Dermis blood vessel endothelial cell (primary cell): ENCODE measurements around the gene MGME1. TPM values are rescaled to one million over a fixed set of nuclear protein-coding genes. Genes with fewer than 3 reads are reported as not detected.
"Not testable (repeated sequence)": the region's sequence is repeated elsewhere in the genome, so short reads cannot be mapped to it uniquely, and the experiment has no call there.

ENCODE experiments used
- DNase-seq: peaks from one replicate; pipeline ENCODE4 v3.0.0; 2010
- total RNA-seq: library from RNA; depleted of rRNA; stranded (reverse); fragments of >200 nt; gene quantifications from 2 replicates; pipeline ENCODE4 v1.2.3, GENCODE V29; 2014

MGME1 gene
- total RNA-seq, 1 donor from 2014 or later: 8.5 TPM

- not testable (repeated sequence) for DNase-seq
Measured at GRCh38 chr20:17960400-17960885, 8.4 kb upstream of the MGME1 start.

- DNase-seq: peak; percentile 55
Measured at GRCh38 chr20:17960927-17961586, 7.8 kb upstream of the MGME1 start.

GRCh38 chr20:17961587-17961940 lies 7.3 kb upstream of the MGME1 start:
- DNase-seq: no peak

- no peak for DNase-seq
Measured at GRCh38 chr20:17963114-17963897, 5.5 kb upstream of the MGME1 start.

GRCh38 chr20:17964073-17964472 lies 4.7 kb upstream of the MGME1 start:
- no peak for DNase-seq

GRCh38 chr20:17964632-17965031 lies 4.2 kb upstream of the MGME1 start:
- no peak for DNase-seq

GRCh38 chr20:17965042-17965697 lies 3.6 kb upstream of the MGME1 start:
- no peak for DNase-seq

GRCh38 chr20:17966432-17967310 lies 2.1 kb upstream of the MGME1 start:
- DNase-seq: peak; percentile 61

- peak; percentile 39 for DNase-seq
Measured at GRCh38 chr20:17967521-17968365, 1.1 kb upstream of the MGME1 start.

GRCh38 chr20:17969278-17969883 lies 563 bp downstream of the MGME1 start:
- DNase-seq: peak; percentile 56

- peak; percentile 74 for DNase-seq
Measured at GRCh38 chr20:17969884-17970409, 1.1 kb downstream of the MGME1 start.

GRCh38 chr20:17971300-17972013 lies 2.6 kb downstream of the MGME1 start:
- DNase-seq: peak; percentile 89

GRCh38 chr20:17972121-17972520 lies 3.3 kb downstream of the MGME1 start:
- peak; percentile 56 for DNase-seq

- no peak for DNase-seq
Measured at GRCh38 chr20:17976305-17976704, 7.5 kb downstream of the MGME1 start.

- DNase-seq: no peak
Measured at GRCh38 chr20:17985388-17986018, 16.7 kb downstream of the MGME1 start.

- no peak for DNase-seq
Measured at GRCh38 chr20:17987988-17988387, 19.2 kb downstream of the MGME1 start.

GRCh38 chr20:17990278-17990972 lies 21.6 kb downstream of the MGME1 start:
- no peak for DNase-seq

- no peak for DNase-seq
Measured at GRCh38 chr20:17992224-17992637, 23.4 kb downstream of the MGME1 start.
